CD14-positive monocyte (primary cell): ENCODE measurements around the gene IGFBP2. TPM values are rescaled to one million over a fixed set of nuclear protein-coding genes. Genes with fewer than 3 reads are reported as not detected.

ENCODE experiments used
- DNase-seq, 3 donors: peaks; one replicate each; pipeline ENCODE4 v3.0.0-alpha.2; 2011 to 2022
- H2AFZ ChIP-seq: 2 replicates; pipeline ENCODE4 v1.6.0; 2012; ENCODE audit warnings: mild to moderate bottlenecking, low read depth, low read length, inconsistent platforms; ENCODE audit not compliant: insufficient read depth, poor library complexity, severe bottlenecking
- H3K27ac ChIP-seq, 2 donors: 1 replicate in 1 of 2; 2 replicates in 1 of 2; pipeline ENCODE4 v1.5.1; 2012 to 2013; ENCODE audit warnings: low read length in 2 of 2, control low read depth in 1 of 2, inconsistent platforms in 1 of 2, low read depth in 1 of 2, mild to moderate bottlenecking in 1 of 2
- H3K27me3 ChIP-seq, 2 donors: one replicate each; pipeline versions ENCODE4 v1.6.0 to v1.6.1; 2011 to 2013; ENCODE audit warnings: low read length in 2 of 2; ENCODE audit not compliant: control insufficient read depth in 2 of 2, insufficient read depth in 2 of 2
- H3K36me3 ChIP-seq, 2 donors: replicated peaks in 1 of 2; 1 replicate in 1 of 2; 2 replicates in 1 of 2; pipeline versions ENCODE4 v1.5.1 to v1.6.1; 2012 to 2013; ENCODE audit warnings: low read length in 2 of 2, control low read depth in 1 of 2, inconsistent platforms in 1 of 2, mild to moderate bottlenecking in 1 of 2; ENCODE audit not compliant: insufficient read depth in 2 of 2, control insufficient read depth in 1 of 2
- H3K4me1 ChIP-seq, 2 donors: 1 replicate in 1 of 2; 2 replicates in 1 of 2; pipeline versions ENCODE4 v1.5.1 to v1.6.1; 2012 to 2013; ENCODE audit warnings: low read length in 2 of 2, control low read depth in 1 of 2, inconsistent platforms in 1 of 2, mild to moderate bottlenecking in 1 of 2, moderate library complexity in 1 of 2; ENCODE audit not compliant: insufficient read depth in 2 of 2, control insufficient read depth in 1 of 2
- H3K4me2 ChIP-seq: replicated peaks from 2 replicates; pipeline ENCODE3; 2012; ENCODE audit warnings: low read length, moderate library complexity, mild to moderate bottlenecking; ENCODE audit not compliant: poor library complexity, severe bottlenecking; ENCODE audit errors: extremely low read depth
- H3K4me3 ChIP-seq, 3 experiments: fragments of 200-600 bp in 1 of 3; sonication (generic) in 1 of 3; replicated peaks in 1 of 3; 1 replicate in 2 of 3; 2 replicates in 1 of 3; pipeline ENCODE4 v1.5.1; 2011 to 2013; ENCODE audit warnings: low read length in 3 of 3, mild to moderate bottlenecking in 3 of 3, control low read depth in 2 of 3, low read depth in 2 of 3, inconsistent platforms in 1 of 3, moderate library complexity in 1 of 3
- H3K79me2 ChIP-seq: 2 replicates; pipeline ENCODE4 v1.6.0; 2012; ENCODE audit warnings: mild to moderate bottlenecking, control low read depth, inconsistent platforms, low read length, moderate library complexity; ENCODE audit not compliant: insufficient read depth
- H3K9ac ChIP-seq: 2 replicates; pipeline ENCODE4 v1.6.0; 2017; ENCODE audit warnings: low read length, mild to moderate bottlenecking; ENCODE audit not compliant: insufficient read depth, poor library complexity, severe bottlenecking
- H3K9me3 ChIP-seq, 2 donors: replicated peaks in 1 of 2; 1 replicate in 1 of 2; 2 replicates in 1 of 2; pipeline versions ENCODE4 v1.5.1 to v1.6.1; 2012 to 2013; ENCODE audit warnings: low read length in 2 of 2, control low read depth in 1 of 2; ENCODE audit not compliant: control insufficient read depth in 1 of 2, insufficient read depth in 1 of 2
- H4K20me1 ChIP-seq: 2 replicates; pipeline ENCODE4 v1.6.0; 2012; ENCODE audit warnings: mild to moderate bottlenecking, low read length, control low read depth, moderate library complexity; ENCODE audit not compliant: insufficient read depth
- H3K27ac Mint-ChIP-seq, 7 donors: one replicate each; pipeline ENCODE4 v1.8.0; 2020; ENCODE audit warnings: mild to moderate bottlenecking in 7 of 7, mixed read lengths in 7 of 7, moderate library complexity in 6 of 7, inconsistent platforms in 2 of 7
- H3K27me3 Mint-ChIP-seq, 3 donors: one replicate each; pipeline ENCODE4 v1.8.0; 2021 to 2022; ENCODE audit warnings: low read depth in 3 of 3, mild to moderate bottlenecking in 3 of 3, mixed read lengths in 3 of 3, moderate library complexity in 3 of 3, inconsistent platforms in 1 of 3
- H3K36me3 Mint-ChIP-seq, 2 donors: one replicate each; pipeline ENCODE4 v1.8.0; 2020; ENCODE audit warnings: mixed read lengths in 2 of 2, inconsistent platforms in 1 of 2, mild to moderate bottlenecking in 1 of 2
- H3K4me1 Mint-ChIP-seq: one replicate; pipeline ENCODE4 v1.8.0; 2020; ENCODE audit warnings: mild to moderate bottlenecking, mixed read lengths
- H3K4me3 Mint-ChIP-seq, 2 donors: one replicate each; pipeline ENCODE4 v1.8.0; 2020; ENCODE audit warnings: mild to moderate bottlenecking in 2 of 2, mixed read lengths in 2 of 2, moderate library complexity in 1 of 2
- H3K9me3 Mint-ChIP-seq, 7 donors: one replicate each; pipeline ENCODE4 v1.8.0; 2020 to 2022; ENCODE audit warnings: mixed read lengths in 7 of 7, mild to moderate bottlenecking in 6 of 7, moderate library complexity in 6 of 7, inconsistent platforms in 2 of 7
- CTCF ChIP-seq: fragments of 200-600 bp; IDR thresholded peaks from one replicate; pipeline ENCODE4 v1.8.0; 2022; ENCODE audit warnings: antibody characterized with exemption, mild to moderate bottlenecking
- WGBS: methylation state at CpG from one replicate; pipeline ENCODE4 v1.1.5; 2013; ENCODE audit warnings: missing lambda C conversion rate; ENCODE audit not compliant: insufficient coverage; 5-methylcytosine and 5-hydroxymethylcytosine counted together
- intact Hi-C, 2 donors: fragments of 100-400 bp; cut with micrococcal nuclease; formaldehyde crosslinking; loops; one replicate each; pipeline versions ENCODE4 v1.15.0 to v1.15.1; 2023
- polyA plus RNA-seq, 3 donors: library from polyadenylated mRNA; depleted of rRNA in 1 of 3; unstranded in 2 of 3; stranded (reverse) in 1 of 3; fragments of 300-500 nt in 2 of 3; fragments of >200 nt in 1 of 3; fragmentation: Illumina TruSeq in 2 of 3; gene quantifications; 1 replicate in 2 of 3; 2 replicates in 1 of 3; pipeline ENCODE4 v1.2.3, GENCODE V29; 2012 to 2021

IGFBP2 gene
- polyA plus RNA-seq, 3 donors: 1.6 TPM; not detected in 2

DNA sequence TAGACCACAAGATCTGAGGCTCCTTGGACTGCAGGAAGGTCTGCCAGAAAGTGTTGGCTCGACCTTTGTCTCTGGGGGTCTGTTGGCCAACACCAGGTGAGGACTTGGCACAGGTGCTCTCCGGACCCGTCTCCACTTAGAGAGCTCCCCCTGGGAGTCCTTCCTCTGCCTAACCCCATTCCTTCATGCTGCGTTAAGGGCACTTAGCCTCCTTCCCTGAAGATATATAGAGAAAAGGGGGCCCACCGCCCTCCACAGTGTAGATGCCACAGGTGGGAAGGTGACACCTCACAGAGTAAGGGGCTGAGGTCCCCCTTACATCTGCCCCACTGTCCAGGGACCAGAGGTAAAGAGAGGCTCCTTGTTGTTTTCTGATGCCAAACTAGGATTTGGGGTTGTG, 53.9 kb downstream of the IGFBP2 start:
- 13% methylated on average over 1 of the region's 5 CpGs for WGBS
- DNase-seq: no peak
- peaks cover 0 to 5% (median 0%) of the 10 kb centered on the region in 7 donors for H3K9me3 Mint-ChIP-seq
- H3K27me3 Mint-ChIP-seq: peaks cover 40 to 50% (median 47%) of the 10 kb centered on the region in 3 donors
- H3K9ac ChIP-seq: no peak overlapping the region
- H3K4me3 Mint-ChIP-seq: peak overlapping the region in 1 of 2 donors; percentile 2
- H3K27me3 ChIP-seq: peaks cover 28 to 38% of the 10 kb centered on the region in 2 donors
- H3K36me3 ChIP-seq: no peaks in the 10 kb centered on the region
- H3K4me1 Mint-ChIP-seq: peaks cover 21% of the 10 kb centered on the region
- no peak overlapping the region for H3K4me3 ChIP-seq
- no peak overlapping the region for H3K27ac ChIP-seq
- no peak overlapping the region for H2AFZ ChIP-seq
- H3K4me1 ChIP-seq: peaks cover 6 to 13% of the 10 kb centered on the region in 2 donors
- TF ChIP-seq CTCF: no peak
- no peaks in the 10 kb centered on the region for H3K36me3 Mint-ChIP-seq
- H3K4me2 ChIP-seq: no peak overlapping the region
- no peaks in the 10 kb centered on the region for H4K20me1 ChIP-seq
- no peak overlapping the region for H3K27ac Mint-ChIP-seq
- intact Hi-C loops: loop anchor here in 1 of 2 donors (10.0 kb wide), 1 partner anchor 478 kb away; no protein-coding TSS in a partner anchor
- no peaks in the 10 kb centered on the region for H3K79me2 ChIP-seq
- H3K9me3 ChIP-seq: no peaks in the 10 kb centered on the region

DNA sequence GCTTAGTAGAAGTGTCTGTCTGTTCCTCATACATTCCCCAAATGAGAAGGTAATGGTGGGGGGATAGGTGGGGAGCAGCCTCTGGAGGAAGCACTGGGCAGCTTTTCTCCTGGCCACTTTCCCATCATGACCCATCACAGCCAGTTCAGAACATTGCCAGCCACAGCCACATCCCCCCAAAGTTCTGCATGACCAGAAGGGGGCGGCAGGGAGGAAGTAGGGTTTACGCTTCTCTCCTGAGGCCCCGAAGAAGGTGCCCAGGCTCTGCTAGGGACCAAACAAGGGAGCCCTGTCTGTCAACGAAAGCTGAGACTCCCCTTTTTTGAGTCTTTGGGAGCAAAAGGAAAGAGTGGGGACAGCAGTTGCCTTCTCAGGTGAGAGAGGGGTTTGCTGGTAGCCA, 54.4 kb downstream of the IGFBP2 start:
- H3K4me1 Mint-ChIP-seq: peaks cover 25% of the 10 kb centered on the region
- Histone ChIP-seq H3K27ac (no peak overlapping the region), H3K79me2 (no peaks in the 10 kb centered on the region), H3K4me2 (no peak overlapping the region), H3K4me1 (peaks cover 8 to 18% of the 10 kb centered on the region in 2 donors), H3K36me3 (no peaks in the 10 kb centered on the region), H4K20me1 (no peaks in the 10 kb centered on the region), H2AFZ (no peak overlapping the region), H3K9me3 (no peaks in the 10 kb centered on the region), H3K27me3 (peaks cover 33 to 43% of the 10 kb centered on the region in 2 donors), H3K4me3 (no peak overlapping the region), H3K9ac (no peak overlapping the region)
- H3K36me3 Mint-ChIP-seq: peaks cover 0 to 1% of the 10 kb centered on the region in 2 donors
- peaks cover 0 to 7% (median 1%) of the 10 kb centered on the region in 7 donors for H3K9me3 Mint-ChIP-seq
- peaks cover 45 to 50% (median 47%) of the 10 kb centered on the region in 3 donors for H3K27me3 Mint-ChIP-seq
- no peak overlapping the region for H3K4me3 Mint-ChIP-seq
- no peak overlapping the region for H3K27ac Mint-ChIP-seq
- 16% methylated on average over 4 of the region's 4 CpGs for WGBS
- TF ChIP-seq CTCF: no peak
- DNase-seq: no peak
- intact Hi-C loops: loop anchor here in 1 of 2 donors (10.0 kb wide), 1 partner anchor 477 kb away; no protein-coding TSS in a partner anchor
